ENCODE results near the gene HP1BP3. TPM values are rescaled to one million over a fixed set of nuclear protein-coding genes. Genes with fewer than 3 reads are reported as not detected.
A peak's percentile ranks its signal among the peaks of the same experiment; 100 is the strongest.

HP1BP3 gene
- total RNA-seq, 1 experiment from 2014 or later: 207 TPM

DNA sequence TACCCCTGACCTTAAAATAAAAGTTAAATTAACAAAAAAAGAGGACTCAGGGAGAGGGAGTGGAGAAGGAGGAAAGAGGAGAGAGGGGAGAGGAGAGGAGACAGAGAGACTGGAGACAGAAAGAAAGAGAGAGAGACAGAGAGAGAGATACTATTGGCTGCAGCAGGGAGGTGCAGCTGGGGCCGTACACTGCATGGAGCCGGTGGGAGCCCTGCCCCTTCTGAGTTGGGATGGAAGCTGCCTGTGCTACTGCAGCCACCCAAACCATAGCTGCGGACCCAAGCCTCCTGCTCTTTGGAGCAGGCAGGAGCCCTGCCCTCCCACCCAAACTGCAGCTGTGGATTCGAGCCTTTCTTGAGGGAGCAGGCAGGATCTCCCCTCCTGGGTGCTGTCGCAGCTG, 32.7 kb upstream of the HP1BP3 start:
- POLR2A ChIA-PET: no interaction called here
- Histone ChIP-seq H2AFZ (ENCODE audit: low read depth, low read length, poor library complexity, severe bottlenecking) (no peak overlapping the region), H3K79me2 (ENCODE audit: insufficient read depth, low read length) (no peaks in the 10 kb centered on the region), H3K9me3 (ENCODE audit: control insufficient read depth in 1 of 2, insufficient read depth in 1 of 2, low read depth in 1 of 2, low read length in 2 of 2) (no peaks in the 10 kb centered on the region), H3K36me3 (ENCODE audit: control insufficient read depth in 1 of 2, insufficient read depth in 2 of 2, low read length in 2 of 2) (no peaks in the 10 kb centered on the region), H3K27me3 (ENCODE audit: insufficient read depth, low read length) (no peaks in the 10 kb centered on the region), H3K9ac (ENCODE audit: low read length) (no peak overlapping the region), H3K9me2 (ENCODE audit: insufficient read depth) (no peaks in the 10 kb centered on the region), H3K4me1 (ENCODE audit: control insufficient read depth in 1 of 2, insufficient read depth in 2 of 2, low read length in 2 of 2) (no peaks in the 10 kb centered on the region), H3K4me2 (ENCODE audit: low read length) (no peak overlapping the region), H4K20me1 (ENCODE audit: insufficient read depth) (no peaks in the 10 kb centered on the region), H3K27ac (ENCODE audit: low read depth, low read length) (no peak overlapping the region), H3K4me3 (replicated peaks in 1 of 2; ENCODE audit: low read depth in 1 of 2, low read length in 2 of 2) (no peak overlapping the region)
- RAD21 ChIA-PET (ENCODE audit: low non-redundant PET in 1 of 2, low total read pairs in 2 of 2, uncharacterized antibody in 2 of 2, unreplicated experiment in 2 of 2): no interaction called here
- no TSS peak for BruUV-seq (replicated peaks)
- intact Hi-C loops (cut with micrococcal nuclease): no loop called here
- no peak for TF ChIP-seq EZH2phosphoT487 (IDR thresholded peaks at IDR 0.05; ENCODE audit: borderline replicate concordance)
- no peak for TF ChIP-seq POLR2AphosphoS5 (IDR thresholded peaks at IDR 0.05; ENCODE audit: low read depth, low read length)
- TF ChIP-seq CEBPB (IDR thresholded peaks at IDR 0.05; ENCODE audit: low read depth): no peak
- TF ChIP-seq, protein P1, sequence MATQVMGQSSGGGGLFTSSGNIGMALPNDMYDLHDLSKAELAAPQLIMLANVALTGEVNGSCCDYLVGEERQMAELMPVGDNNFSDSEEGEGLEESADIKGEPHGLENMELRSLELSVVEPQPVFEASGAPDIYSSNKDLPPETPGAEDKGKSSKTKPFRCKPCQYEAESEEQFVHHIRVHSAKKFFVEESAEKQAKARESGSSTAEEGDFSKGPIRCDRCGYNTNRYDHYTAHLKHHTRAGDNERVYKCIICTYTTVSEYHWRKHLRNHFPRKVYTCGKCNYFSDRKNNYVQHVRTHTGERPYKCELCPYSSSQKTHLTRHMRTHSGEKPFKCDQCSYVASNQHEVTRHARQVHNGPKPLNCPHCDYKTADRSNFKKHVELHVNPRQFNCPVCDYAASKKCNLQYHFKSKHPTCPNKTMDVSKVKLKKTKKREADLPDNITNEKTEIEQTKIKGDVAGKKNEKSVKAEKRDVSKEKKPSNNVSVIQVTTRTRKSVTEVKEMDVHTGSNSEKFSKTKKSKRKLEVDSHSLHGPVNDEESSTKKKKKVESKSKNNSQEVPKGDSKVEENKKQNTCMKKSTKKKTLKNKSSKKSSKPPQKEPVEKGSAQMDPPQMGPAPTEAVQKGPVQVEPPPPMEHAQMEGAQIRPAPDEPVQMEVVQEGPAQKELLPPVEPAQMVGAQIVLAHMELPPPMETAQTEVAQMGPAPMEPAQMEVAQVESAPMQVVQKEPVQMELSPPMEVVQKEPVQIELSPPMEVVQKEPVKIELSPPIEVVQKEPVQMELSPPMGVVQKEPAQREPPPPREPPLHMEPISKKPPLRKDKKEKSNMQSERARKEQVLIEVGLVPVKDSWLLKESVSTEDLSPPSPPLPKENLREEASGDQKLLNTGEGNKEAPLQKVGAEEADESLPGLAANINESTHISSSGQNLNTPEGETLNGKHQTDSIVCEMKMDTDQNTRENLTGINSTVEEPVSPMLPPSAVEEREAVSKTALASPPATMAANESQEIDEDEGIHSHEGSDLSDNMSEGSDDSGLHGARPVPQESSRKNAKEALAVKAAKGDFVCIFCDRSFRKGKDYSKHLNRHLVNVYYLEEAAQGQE (IDR thresholded peaks at IDR 0.05; ENCODE audit: low read depth): no peak
- TF ChIP-seq JUND (IDR thresholded peaks at IDR 0.05): no peak
- no peak for TF ChIP-seq ELF1 (IDR thresholded peaks at IDR 0.05; ENCODE audit: borderline replicate concordance, low read depth)
- TF ChIP-seq SP1 (IDR thresholded peaks at IDR 0.05; ENCODE audit: low read depth): no peak
- TF ChIP-seq, protein P2, sequence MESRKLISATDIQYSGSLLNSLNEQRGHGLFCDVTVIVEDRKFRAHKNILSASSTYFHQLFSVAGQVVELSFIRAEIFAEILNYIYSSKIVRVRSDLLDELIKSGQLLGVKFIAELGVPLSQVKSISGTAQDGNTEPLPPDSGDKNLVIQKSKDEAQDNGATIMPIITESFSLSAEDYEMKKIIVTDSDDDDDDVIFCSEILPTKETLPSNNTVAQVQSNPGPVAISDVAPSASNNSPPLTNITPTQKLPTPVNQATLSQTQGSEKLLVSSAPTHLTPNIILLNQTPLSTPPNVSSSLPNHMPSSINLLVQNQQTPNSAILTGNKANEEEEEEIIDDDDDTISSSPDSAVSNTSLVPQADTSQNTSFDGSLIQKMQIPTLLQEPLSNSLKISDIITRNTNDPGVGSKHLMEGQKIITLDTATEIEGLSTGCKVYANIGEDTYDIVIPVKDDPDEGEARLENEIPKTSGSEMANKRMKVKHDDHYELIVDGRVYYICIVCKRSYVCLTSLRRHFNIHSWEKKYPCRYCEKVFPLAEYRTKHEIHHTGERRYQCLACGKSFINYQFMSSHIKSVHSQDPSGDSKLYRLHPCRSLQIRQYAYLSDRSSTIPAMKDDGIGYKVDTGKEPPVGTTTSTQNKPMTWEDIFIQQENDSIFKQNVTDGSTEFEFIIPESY (IDR thresholded peaks at IDR 0.05; ENCODE audit: extremely low read depth, insufficient replicate concordance, low read length): no peak
- TF ChIP-seq, protein P3, sequence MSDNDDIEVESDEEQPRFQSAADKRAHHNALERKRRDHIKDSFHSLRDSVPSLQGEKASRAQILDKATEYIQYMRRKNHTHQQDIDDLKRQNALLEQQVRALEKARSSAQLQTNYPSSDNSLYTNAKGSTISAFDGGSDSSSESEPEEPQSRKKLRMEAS (IDR thresholded peaks at IDR 0.05): no peak
- no peak for TF ChIP-seq SRF (IDR thresholded peaks at IDR 0.05; ENCODE audit: low read depth)
- TF ChIP-seq, protein P4, sequence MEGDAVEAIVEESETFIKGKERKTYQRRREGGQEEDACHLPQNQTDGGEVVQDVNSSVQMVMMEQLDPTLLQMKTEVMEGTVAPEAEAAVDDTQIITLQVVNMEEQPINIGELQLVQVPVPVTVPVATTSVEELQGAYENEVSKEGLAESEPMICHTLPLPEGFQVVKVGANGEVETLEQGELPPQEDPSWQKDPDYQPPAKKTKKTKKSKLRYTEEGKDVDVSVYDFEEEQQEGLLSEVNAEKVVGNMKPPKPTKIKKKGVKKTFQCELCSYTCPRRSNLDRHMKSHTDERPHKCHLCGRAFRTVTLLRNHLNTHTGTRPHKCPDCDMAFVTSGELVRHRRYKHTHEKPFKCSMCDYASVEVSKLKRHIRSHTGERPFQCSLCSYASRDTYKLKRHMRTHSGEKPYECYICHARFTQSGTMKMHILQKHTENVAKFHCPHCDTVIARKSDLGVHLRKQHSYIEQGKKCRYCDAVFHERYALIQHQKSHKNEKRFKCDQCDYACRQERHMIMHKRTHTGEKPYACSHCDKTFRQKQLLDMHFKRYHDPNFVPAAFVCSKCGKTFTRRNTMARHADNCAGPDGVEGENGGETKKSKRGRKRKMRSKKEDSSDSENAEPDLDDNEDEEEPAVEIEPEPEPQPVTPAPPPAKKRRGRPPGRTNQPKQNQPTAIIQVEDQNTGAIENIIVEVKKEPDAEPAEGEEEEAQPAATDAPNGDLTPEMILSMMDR (IDR thresholded peaks at IDR 0.05 in 2 of 3, conservative IDR thresholded peaks at IDR 0.05 in 1 of 3; ENCODE audit: borderline replicate concordance in 1 of 3, insufficient read depth in 1 of 3, low read depth in 2 of 3, low read length in 2 of 3): no peak
- no peak for TF ChIP-seq CBX3 (IDR thresholded peaks at IDR 0.05; ENCODE audit: low read depth)
- TF ChIP-seq, protein P5, sequence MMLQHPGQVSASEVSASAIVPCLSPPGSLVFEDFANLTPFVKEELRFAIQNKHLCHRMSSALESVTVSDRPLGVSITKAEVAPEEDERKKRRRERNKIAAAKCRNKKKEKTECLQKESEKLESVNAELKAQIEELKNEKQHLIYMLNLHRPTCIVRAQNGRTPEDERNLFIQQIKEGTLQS (IDR thresholded peaks at IDR 0.05): no peak
- TF ChIP-seq RAD21 (IDR thresholded peaks at IDR 0.05; ENCODE audit: low read depth): no peak
- TF ChIP-seq YY1 (IDR thresholded peaks at IDR 0.05; ENCODE audit: extremely low read depth, insufficient replicate concordance, low read depth, low read length): no peak
- no peak for TF ChIP-seq POLR2A (IDR thresholded peaks at IDR 0.05; ENCODE audit: borderline replicate concordance, extremely low read depth, insufficient read depth, insufficient read length)
- TF ChIP-seq ZNF274 (IDR thresholded peaks at IDR 0.05; ENCODE audit: low read depth, low read length): no peak
- TF ChIP-seq EGR1 (IDR thresholded peaks at IDR 0.05; ENCODE audit: low read depth): no peak
- TF ChIP-seq SIN3A (IDR thresholded peaks at IDR 0.05; ENCODE audit: low read depth): no peak
- CTCF ChIA-PET: no interaction called here
- DNase-seq (ENCODE audit: low read depth, low spot score): no peak
- 0 out of 2 replicates have a peak, but pooled peaks have one; percentile 34 for ATAC-seq

Measured in HCT116 (cell line).